Activated naive CD4-positive, alpha-beta T cell (primary cell): ENCODE measurements around the gene TOP1.

Source experiments
- DNase-seq, 4 experiments: peaks; one replicate each; lab custom pipeline; 2025; lab: John Stamatoyannopoulos, UW

TOP1 gene

GRCh38 chr20:41028359-41029149 lies at the start of gene TOP1:
Gene TOP1 (plus strand): TSS chr20:41028822. CDS start chr20:41029068, 246 bp downstream.
- DNase-seq = peak; percentile 99 to 100 (median 100)

DNA sequence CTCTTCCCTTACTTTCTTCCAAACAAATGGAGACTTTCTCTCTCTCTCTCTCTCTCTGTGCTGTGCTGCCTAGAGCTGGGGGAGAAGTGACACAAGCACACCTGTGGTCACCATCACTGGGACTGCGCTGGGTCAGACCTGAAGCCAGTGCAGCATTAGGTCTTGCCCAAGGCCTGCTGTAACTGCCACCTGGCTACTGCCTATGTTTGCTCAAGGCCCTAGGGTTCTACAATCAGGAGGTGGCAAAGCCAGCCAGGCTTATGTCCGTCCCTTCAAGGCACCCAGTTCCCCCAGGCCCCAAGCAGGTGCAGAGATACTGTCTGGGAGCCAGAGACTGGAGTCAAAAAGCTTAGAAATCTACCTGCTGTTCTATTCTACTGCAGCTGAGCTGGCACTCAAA lies 49.4 kb upstream of the TOP1 start:
- DNase-seq = no peak

GRCh38 chr20:40980106-40980827 lies 48.4 kb upstream of the TOP1 start:
- DNase-seq = no peak

GRCh38 chr20:40980828-40981310 lies 47.8 kb upstream of the TOP1 start:
- no peak for DNase-seq

GRCh38 chr20:40982415-40983145 lies 46.0 kb upstream of the TOP1 start:
- no peak for DNase-seq

GRCh38 chr20:40983898-40984297 lies 44.7 kb upstream of the TOP1 start:
- DNase-seq = no peak

DNA sequence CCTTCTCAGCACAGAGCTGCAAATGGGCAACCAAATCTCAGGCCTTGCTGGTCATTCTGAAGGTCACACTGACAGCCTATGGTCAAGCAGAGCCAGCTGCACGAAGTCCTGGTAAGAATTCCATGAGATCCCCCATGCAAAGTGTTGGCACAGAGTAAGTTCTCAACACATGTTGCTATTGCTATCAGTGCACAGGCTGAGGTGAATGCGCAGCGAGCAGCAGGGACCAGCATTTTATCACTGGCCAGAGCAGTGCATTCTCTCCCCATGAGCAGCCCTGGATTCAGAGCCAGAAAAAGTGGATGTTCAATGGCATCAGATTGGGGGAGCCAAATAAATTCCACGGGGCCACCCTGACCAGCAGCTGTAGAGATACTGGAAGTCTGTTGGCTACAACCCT lies 44.1 kb upstream of the TOP1 start:
- no peak for DNase-seq

- no peak for DNase-seq
Observed at GRCh38 chr20:40986774-40987173, 41.8 kb upstream of the TOP1 start.

DNA sequence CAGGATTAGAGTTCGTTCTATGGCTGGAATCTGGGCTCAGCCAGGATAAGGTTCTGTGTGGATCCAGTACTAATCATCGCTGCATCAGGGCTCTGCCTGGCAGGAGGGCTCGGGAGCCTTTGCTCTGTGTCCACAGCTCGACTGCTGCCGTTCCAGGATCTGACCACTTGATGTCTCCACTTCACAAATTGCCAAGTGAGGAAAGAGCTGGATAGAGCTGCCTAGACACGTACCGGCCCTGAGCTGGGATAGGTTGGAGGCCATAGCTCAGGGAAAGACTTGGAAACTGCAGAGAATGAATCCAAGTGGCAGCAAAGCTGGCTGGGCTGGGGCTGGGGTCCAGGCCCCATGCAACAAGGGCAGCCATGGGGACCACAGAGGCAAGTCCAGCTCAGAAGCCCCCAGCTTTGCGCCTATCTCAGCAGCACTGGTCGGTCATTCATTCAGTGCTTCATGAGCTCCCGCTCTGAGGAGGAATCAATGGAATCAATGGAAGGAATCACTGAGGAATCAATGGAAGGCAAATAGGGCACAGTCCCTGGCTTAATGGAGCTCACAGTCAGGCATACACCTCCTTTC lies 38.0 kb upstream of the TOP1 start:
- DNase-seq = peak in 3 of 4 experiments; percentile 17 to 41 (median 33)

- DNase-seq = no peak
Observed at GRCh38 chr20:40991181-40991889, 37.3 kb upstream of the TOP1 start.

GRCh38 chr20:40992349-40993113 lies 36.1 kb upstream of the TOP1 start:
- no peak for DNase-seq

DNA sequence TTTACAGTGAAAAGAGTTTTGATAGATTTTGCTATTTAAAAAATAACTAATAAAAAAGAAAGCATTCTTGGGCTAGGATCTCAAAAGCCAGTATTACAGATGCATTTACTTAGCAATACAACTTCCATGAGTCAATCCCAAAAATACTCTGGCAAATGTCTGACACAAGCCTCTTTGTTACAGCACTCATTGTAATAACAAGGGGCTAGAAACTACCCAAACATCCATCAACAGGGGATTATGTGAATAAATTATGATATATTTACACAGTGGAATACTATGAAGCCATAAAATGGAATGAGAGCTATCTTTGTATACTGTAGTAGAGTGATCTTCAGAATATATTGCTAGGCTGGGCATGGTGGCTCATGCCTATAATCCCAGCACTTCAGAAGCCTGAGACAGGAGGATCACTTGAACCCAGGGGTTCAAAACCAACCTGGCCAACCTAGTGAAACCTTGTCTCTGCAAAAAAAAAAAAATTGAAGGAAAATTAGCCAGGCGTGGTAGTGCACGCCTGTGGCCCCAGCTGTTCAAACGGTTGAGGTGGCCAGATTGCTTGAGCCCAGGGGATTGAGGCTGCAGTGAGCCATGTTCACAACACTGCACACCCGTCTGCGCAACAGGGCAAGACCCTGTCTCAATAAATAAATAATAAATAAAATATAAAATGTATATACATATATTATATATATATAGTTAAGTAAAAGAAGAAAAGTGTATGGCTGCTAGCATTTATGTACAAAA lies 34.7 kb upstream of the TOP1 start:
- no peak for DNase-seq

DNA sequence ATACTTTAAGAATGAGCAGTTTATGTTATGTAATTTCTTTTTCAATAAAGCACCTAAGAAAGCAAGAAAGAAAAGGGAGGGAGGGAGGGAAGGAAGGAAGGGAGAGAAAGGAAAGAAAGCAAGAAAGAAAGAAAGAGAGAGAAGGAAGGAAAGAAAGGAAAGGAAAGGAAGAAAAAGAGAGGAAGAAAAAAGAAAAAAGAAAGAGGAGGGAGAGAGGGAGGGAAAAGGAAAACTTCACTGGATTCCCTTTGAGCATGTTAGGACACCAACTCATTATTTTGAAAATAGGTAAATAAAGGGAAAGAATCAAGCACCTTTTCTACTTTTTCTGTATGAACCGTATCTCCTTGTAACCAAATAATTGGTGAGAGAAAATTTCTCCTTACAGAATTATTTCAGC lies 32.3 kb upstream of the TOP1 start:
- no peak for DNase-seq

DNA sequence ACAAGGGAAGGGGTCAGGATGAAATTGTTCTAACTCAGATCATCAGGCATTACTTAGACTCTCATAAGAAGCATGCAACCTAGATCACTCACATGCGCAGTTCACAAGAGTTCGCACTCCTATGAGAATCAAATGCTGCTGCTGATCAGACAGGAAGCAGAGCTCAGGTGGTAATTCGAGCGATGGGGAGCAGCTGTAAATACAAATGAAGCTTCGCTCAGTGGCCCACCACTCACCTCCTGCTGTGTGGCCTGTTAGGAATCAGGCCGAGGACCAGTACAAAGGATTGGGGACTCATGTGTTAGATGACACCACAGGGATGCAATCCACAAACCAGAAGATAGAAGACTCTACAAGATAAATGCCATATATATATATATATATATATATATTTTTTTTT lies 31.5 kb upstream of the TOP1 start:
- no peak for DNase-seq

- no peak for DNase-seq
Observed at GRCh38 chr20:40999841-41000240, 28.8 kb upstream of the TOP1 start.

- DNase-seq = no peak
Observed at GRCh38 chr20:41000628-41001027, 28.0 kb upstream of the TOP1 start.

- no peak for DNase-seq
Observed at GRCh38 chr20:41001497-41001896, 27.1 kb upstream of the TOP1 start.

- no peak for DNase-seq
Observed at GRCh38 chr20:41002842-41003142, 25.8 kb upstream of the TOP1 start.

GRCh38 chr20:41003143-41003935 lies 25.3 kb upstream of the TOP1 start:
- peak in 2 of 4 experiments; percentile 7 to 10 for DNase-seq
